GM18951 (cell line): ENCODE results near the gene NBPF3.
"Not testable (repeated sequence)": the region's sequence is repeated elsewhere in the genome, so short reads cannot be mapped to it uniquely, and the experiment has no call there.

Experiments
- POLR2A ChIP-seq: IDR thresholded peaks from 4 replicates; pipeline ENCODE4 v1.6.1; 2011; ENCODE audit warnings: mild to moderate bottlenecking; ENCODE audit not compliant: insufficient read length, insufficient read depth; ENCODE audit errors: extremely low read depth
- in situ Hi-C: fragments of 300-500 bp; cut with MboI; formaldehyde crosslinking; loops from one replicate; pipeline ENCODE4 v1.12.0; 2022; ENCODE audit warnings: low sequenced_read_pairs, mixed read lengths, inconsistent platforms; ENCODE audit not compliant: unreplicated experiment

Gene NBPF3

GRCh38 chr1:21434394-21434793, 5.5 kb upstream of the NBPF3 start:
- TF ChIP-seq POLR2A, result no peak
- in situ Hi-C loops, result no loop called here

GRCh38 chr1:21435646-21436487, 4.1 kb upstream of the NBPF3 start:
- no peak for TF ChIP-seq POLR2A
- in situ Hi-C loops, result no loop called here

- no peak for TF ChIP-seq POLR2A
- in situ Hi-C loops, result no loop called here
These were observed 3.2 kb upstream of the NBPF3 start for GRCh38 chr1:21436488-21437340.

GRCh38 chr1:21437341-21437640, 2.6 kb upstream of the NBPF3 start:
- in situ Hi-C loops, result no loop called here
- no peak for TF ChIP-seq POLR2A

- in situ Hi-C loops, result not testable (repeated sequence)
These were observed 1.2 kb upstream of the NBPF3 start for GRCh38 chr1:21438646-21439312.

GRCh38 chr1:21439345-21439720, 604 bp upstream of the NBPF3 start:
- no peak for TF ChIP-seq POLR2A
- in situ Hi-C loops, result no loop called here

GRCh38 chr1:21440630-21441125, 741 bp downstream of the NBPF3 start:
- in situ Hi-C loops, result not testable (repeated sequence)

GRCh38 chr1:21446647-21447046, 6.7 kb downstream of the NBPF3 start:
- in situ Hi-C loops, result not testable (repeated sequence)

GRCh38 chr1:21447311-21447710, 7.4 kb downstream of the NBPF3 start:
- no peak for TF ChIP-seq POLR2A
- in situ Hi-C loops, result no loop called here

- in situ Hi-C loops, result no loop called here
- TF ChIP-seq POLR2A, result no peak
These were observed 10.0 kb downstream of the NBPF3 start for GRCh38 chr1:21449906-21450305.

- TF ChIP-seq POLR2A, result no peak
- in situ Hi-C loops, result no loop called here
These were observed 11.3 kb downstream of the NBPF3 start for GRCh38 chr1:21451212-21451611.

- no peak for TF ChIP-seq POLR2A
- in situ Hi-C loops, result no loop called here
These were observed 12.1 kb downstream of the NBPF3 start for GRCh38 chr1:21451981-21452411.

GRCh38 chr1:21453964-21454614, 14.2 kb downstream of the NBPF3 start:
- in situ Hi-C loops, result not testable (repeated sequence)

- in situ Hi-C loops, result not testable (repeated sequence)
These were observed 15.0 kb downstream of the NBPF3 start for GRCh38 chr1:21454904-21455303.
